ENCODE results near the gene ABCD3.
A peak's percentile ranks its signal among the peaks of the same experiment; 100 is the strongest.

Gene ABCD3

GRCh38 chr1:94463765-94464330, 45.7 kb downstream of the ABCD3 start:
- no peak for DNase-seq

GRCh38 chr1:94468708-94469107, 50.5 kb downstream of the ABCD3 start:
- no peak for DNase-seq

GRCh38 chr1:94471271-94471670, 53.1 kb downstream of the ABCD3 start:
- no peak for DNase-seq

DNA sequence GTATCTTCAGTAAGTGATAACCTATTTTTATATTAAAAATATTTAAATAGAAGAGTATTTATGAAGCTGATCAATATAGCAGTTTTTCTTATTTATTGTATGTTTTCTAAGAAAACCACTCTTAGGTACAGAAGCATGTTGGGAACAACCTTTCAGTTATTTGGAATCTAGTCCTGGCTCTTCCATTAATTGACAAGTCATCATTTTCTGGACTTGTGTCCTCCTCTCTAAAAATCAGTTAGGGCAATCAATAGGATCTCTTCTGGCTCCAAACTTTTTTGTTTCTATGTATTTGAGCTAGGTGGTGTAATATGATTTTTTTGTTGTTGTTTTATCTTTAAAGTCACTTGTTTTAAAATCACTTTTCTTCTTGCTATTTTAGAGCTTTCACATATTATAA, 57.0 kb downstream of the ABCD3 start:
- no peak for DNase-seq

GRCh38 chr1:94479682-94480081, 61.5 kb downstream of the ABCD3 start:
- DNase-seq, result no peak

DNA sequence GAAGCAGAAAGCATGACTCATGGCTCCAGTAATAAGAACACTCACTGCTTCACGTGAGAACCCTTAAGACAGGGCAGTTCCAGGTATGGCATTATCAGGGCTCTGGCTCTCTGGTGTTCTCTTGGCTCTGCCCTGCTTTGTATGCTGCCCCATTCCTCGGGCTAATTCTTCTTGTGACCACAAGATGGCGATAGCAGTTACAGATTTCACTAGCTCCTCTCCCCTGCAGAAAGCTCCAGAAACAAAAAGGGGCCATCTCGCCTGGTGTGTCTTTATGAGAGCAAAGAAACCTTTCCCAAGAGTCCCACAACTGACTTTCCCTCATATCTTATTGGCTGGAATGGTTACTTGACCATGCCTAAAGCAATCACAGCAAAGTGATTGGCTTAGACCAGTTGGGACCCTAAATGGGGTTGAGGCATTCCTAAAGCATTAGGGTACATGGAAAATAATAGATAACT, 63.3 kb downstream of the ABCD3 start:
- peak; percentile 37 to 41 for DNase-seq

- DNase-seq, result no peak
Measured at GRCh38 chr1:94486990-94487389, 68.8 kb downstream of the ABCD3 start.

GRCh38 chr1:94490556-94490955, 72.4 kb downstream of the ABCD3 start:
- DNase-seq, result no peak

GRCh38 chr1:94496076-94496755, 78.0 kb downstream of the ABCD3 start:
- no peak for DNase-seq

DNA sequence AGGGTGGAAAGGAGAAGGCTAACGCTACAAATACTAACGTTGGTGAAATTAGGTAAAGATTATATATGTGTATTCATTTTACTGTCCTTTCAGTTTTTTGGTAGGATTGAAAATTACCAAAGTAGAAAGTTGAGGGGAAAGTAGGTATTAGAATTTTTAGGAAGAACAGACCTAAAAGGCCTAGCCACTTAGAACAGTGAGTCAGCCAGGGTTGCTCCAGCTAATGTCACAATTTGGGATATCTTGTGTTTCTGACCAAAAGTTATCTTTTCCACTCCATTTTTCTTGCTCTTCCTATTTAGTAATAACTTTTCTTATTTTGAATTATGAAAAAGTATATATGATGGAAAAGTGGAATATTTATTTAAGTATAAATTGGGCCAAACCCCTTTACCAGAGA, 83.2 kb downstream of the ABCD3 start:
- no peak for DNase-seq

GRCh38 chr1:94501935-94502334, 83.7 kb downstream of the ABCD3 start:
- DNase-seq, result no peak

- no peak for DNase-seq
Measured at GRCh38 chr1:94503153-94503552, 85.0 kb downstream of the ABCD3 start.

GRCh38 chr1:94504601-94505000, 86.4 kb downstream of the ABCD3 start:
- DNase-seq, result no peak

DNA sequence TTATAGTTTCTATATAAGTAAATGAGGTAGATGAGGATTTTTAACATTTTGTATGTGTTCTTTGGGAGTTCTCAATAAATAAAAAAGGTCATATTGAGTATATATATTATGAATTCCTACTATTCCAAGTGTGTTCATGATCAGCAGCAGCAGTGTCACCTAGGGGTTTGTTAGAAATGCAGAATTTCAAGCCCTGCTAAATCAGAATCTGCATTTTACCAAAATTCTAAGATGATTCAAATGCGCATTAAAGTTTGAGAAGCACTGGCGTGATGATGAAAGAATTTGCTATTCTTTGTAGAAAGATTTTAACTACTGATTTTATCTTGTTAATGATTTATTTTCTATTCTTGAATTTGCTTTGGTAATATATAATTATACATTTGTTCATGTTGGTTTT, 94.6 kb downstream of the ABCD3 start:
- DNase-seq, result no peak

DNA sequence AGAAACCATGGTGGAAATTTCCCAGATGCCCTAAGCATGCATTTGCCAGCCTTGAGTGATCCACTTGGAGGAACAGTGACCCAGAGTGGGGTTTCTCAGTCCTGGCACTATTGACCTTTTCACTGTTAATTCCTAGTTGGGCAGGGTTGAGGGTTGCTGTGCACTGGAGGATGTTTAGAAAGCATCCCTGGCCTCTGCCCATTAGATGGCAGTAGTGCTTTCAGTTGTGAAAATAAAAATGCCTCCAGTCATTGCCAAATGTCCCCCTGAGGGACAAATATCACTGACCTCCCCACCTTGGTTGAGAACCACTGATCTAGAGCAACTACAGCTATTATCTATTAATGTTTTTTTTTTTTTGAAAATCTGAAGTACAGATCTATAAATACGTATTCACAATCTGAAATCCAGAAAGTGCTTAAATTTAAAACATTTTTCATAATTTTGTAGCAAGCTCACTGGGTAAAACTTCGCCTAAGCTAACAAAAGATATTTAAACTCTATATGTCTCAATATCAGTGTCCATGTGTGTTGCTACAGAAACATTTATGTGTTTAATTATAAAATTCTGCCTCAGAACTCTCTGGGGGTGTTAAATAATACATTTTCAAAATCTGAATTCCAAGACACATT, 96.0 kb downstream of the ABCD3 start:
- no peak for DNase-seq

- DNase-seq, result no peak
Measured at GRCh38 chr1:94515296-94515947, 97.2 kb downstream of the ABCD3 start.

DNA sequence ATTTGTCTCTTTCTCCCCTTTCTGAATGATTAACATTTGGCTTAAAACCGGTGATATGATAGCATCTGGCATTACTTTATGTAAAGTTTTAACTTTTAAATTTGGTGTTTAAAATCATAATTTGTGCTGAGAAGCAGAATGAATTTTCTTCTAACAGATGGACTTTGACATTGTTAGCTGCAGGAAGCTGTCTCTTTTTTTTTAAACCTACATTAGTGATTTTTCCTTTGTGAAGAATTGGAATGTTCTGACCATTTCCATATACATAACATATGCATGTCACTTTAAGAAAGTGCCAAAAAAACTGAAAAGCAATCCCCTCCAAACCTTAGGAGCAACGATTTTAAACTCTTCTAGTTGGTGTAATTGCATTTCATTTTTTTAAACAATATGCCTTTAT, 101.2 kb downstream of the ABCD3 start:
- DNase-seq, result no peak

DNA sequence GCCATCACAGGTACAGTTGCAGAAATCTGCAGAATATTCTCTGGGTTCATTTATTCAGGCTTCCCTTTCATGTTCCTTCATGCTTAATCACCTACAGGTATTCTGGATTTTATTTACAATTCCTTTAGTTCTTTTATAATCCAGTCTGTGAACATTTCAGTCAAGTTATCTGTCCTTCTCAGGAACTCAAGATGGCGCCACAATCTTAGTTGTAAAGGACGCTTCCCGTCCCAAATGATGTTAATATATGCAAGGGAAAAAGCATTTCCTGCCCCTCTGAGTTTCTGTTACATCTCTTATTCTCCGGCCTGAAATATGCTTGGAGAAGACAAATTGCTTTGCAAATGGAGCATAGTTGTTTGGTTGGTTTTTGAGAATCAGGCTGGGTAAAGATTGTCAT, 104.1 kb downstream of the ABCD3 start:
- no peak for DNase-seq

DNA sequence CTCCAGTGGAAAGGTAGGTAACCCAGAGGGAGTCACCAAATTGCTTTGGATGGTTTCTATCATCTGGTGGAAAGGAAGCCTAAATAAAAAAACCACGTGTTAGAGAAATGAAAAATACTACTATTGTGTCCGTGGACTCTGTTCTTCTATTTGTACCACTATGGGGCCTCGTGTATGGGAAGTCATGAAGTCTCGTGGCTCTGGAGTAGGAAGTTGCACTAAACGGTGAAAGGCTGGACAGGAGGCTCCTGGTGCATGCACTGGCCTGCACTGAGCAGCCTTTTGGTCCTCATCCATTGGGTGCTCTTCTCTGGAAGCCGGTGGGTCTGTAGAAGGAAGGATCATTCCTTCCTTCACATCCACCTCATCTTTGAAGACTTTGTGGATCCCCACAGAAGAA, 106.3 kb downstream of the ABCD3 start:
- no peak for DNase-seq

DNA sequence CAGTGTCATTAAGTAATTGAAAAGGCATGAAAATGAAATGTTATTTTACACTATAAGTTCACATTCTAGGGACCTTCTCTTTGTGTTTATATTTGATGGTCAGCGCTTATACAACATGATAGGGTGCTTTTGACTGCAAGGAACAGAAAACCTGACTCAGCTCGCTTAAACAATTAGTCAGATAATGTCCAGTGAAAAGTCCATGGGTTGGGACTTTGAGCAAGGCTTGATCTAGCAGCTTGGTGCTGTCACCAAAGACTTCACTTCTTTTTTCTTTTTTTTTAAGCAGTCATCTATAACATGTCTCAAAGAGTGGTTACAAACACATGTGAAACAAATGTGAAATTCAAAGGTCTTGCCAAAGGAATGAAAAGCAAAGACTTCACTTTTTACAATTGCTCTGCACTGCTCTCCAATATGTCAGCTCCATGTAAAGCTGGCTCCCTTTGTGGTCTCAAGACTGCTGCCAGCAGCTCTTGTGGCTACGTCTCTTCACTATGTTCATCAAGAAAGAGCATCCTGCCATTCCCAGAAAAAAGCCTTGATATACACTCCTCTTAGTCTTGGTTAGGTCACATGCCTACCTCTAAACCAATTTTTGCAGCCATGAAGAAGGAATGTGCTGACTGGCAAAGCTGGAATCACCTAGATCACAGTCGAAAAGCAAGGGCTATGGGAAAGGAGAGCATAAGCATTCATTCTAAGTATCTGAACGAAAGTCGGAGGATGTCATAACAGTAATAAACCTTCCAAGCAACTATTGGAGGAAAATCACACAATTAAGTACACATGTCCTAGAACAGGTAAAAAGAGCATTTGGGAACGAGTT, 108.2 kb downstream of the ABCD3 start:
- DNase-seq, result no peak

DNA sequence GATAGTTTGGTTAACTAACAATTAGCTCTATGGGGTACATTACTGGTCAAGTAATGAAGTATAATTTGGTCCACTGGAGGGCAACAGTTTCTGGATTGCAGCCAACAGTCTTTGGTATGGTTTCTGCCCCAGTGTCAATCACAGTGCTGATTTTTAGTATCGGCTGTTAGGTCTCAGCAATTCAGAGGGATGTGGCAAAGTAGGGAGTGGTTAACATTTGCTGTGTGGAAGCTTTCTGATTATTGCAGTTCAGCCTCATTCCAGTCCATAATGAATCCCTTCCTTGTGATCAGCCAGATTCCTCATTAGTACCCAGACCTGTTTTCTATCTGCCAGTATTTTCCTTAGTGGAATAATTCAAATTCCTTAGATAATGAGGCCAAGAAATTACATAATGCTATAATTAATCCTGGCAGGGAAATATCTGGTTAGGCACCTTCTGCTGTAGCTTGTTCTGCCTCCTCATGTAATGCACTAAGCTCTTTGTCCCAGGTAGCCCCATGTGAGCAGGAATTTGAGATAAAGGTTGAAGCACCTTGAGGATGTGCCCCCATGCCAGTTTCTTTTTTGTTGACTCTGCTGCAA, 109.3 kb downstream of the ABCD3 start:
- DNase-seq, result no peak

DNA sequence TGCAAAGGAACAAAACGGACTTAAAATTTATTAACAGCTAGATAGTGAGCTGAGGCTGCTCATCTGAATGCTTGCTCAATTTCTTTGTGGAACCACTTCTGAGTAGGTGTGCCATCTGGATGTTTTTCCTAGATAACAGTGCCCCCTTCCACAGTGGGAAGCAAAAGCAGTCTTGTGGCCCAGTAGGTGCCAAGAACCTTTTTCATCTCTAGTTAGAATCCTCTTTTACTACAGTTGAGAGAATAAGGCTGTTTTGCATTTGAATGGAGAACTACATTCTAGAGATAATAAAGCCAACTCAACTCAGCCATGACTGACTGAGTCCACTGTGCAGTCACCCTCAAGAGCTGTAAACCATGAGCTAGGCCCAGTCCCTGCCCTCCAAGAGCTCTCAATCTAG, 110.1 kb downstream of the ABCD3 start:
- no peak for DNase-seq

GRCh38 chr1:94528826-94529225, 110.6 kb downstream of the ABCD3 start:
- no peak for DNase-seq
